Glutamatergic neuron (in vitro differentiated cells): ENCODE results near the gene SLC66A2. TPM values are rescaled to one million over a fixed set of nuclear protein-coding genes. Genes with fewer than 3 reads are reported as not detected.

Experiments
- DNase-seq: peaks from one replicate; pipeline ENCODE4 v3.0.0; 2022
- H3K27ac Mint-ChIP-seq: one replicate; pipeline ENCODE4 v1.8.0; 2020; ENCODE audit warnings: mild to moderate bottlenecking, mixed read lengths, inconsistent platforms; ENCODE audit not compliant: unreplicated experiment
- H3K27me3 Mint-ChIP-seq: one replicate; pipeline ENCODE4 v1.8.0; 2020; ENCODE audit warnings: mild to moderate bottlenecking, moderate library complexity, mixed read lengths, inconsistent platforms; ENCODE audit not compliant: unreplicated experiment
- H3K36me3 Mint-ChIP-seq: one replicate; pipeline ENCODE4 v1.8.0; 2020; ENCODE audit warnings: mild to moderate bottlenecking, mixed read lengths, inconsistent platforms; ENCODE audit not compliant: unreplicated experiment
- H3K4me1 Mint-ChIP-seq: one replicate; pipeline ENCODE4 v1.8.0; 2020; ENCODE audit warnings: mild to moderate bottlenecking, low read depth, mixed read lengths, inconsistent platforms; ENCODE audit not compliant: unreplicated experiment
- H3K4me3 Mint-ChIP-seq: one replicate; pipeline ENCODE4 v1.8.0; 2020; ENCODE audit warnings: mild to moderate bottlenecking, mixed read lengths, inconsistent platforms; ENCODE audit not compliant: unreplicated experiment
- H3K9me3 Mint-ChIP-seq: one replicate; pipeline ENCODE4 v1.8.0; 2020; ENCODE audit warnings: mild to moderate bottlenecking, moderate library complexity, mixed read lengths, inconsistent platforms; ENCODE audit not compliant: unreplicated experiment
- total RNA-seq: library from RNA; stranded (reverse); fragmentation: NEBNext Ultra II Directional; extraction: Animal tissue kit (Norgen Biotek cat#: 25700); gene quantifications from one replicate; pipeline ENCODE4 v1.2.1, GENCODE V29; 2021; ENCODE audit not compliant: unreplicated experiment
- TF ChIP-seq, protein P1 (sequence below): fragments of 200-600 bp; sonication (generic); IDR thresholded peaks from one replicate; pipeline ENCODE4 v1.5.0; 2021; ENCODE audit not compliant: partially characterized antibody, unreplicated experiment

The SLC66A2 gene
- total RNA-seq, 1 donor from 2014 or later: 56.6 TPM

DNA sequence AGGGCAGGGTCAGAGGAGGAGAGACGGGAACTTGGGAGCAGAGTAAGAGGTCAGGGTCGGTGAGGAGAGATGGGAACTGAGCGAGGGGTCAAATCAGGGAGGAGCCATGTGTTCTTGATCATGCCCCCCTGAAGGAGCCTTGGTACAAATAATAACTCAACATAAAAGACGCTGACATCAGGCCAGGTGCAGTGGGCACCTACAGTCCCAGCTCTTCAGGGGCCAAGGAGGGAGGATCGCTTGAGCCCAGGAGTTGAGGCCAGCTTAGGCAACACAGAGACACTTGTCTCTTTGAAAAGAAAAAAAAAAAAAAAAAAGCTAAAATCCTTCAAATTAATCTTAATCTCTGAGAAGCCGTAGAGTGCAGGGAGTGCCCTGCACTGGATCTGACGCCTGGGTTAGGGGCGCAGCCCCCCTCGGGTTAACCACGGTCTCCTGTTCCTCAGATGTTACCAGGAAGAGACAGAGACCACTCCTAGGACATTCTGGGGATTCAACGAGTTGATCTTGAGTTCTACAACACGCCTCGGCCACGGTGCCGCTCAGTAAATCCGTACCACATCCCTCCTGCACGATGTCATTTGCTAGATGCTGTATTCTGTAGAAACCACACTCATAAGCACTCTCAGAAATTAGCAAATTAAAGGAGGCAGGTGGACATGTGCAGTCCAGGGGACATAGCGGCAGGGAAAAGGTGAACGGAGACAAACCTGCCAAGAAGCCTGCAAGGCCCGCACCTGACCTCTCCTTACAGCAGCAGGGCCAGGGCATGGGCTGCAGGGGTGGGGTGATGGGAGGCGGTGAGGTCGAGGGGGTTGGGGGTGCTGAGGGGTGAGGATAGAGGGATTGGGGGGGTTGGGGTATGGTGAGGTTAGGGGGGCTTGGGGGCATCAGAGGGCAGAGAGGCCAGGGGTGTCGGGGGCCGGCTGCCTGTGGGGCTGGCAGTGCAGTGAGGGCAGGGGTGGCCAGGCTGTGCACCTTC lies 29.2 kb downstream of the SLC66A2 start:
- TF ChIP-seq, protein P1, sequence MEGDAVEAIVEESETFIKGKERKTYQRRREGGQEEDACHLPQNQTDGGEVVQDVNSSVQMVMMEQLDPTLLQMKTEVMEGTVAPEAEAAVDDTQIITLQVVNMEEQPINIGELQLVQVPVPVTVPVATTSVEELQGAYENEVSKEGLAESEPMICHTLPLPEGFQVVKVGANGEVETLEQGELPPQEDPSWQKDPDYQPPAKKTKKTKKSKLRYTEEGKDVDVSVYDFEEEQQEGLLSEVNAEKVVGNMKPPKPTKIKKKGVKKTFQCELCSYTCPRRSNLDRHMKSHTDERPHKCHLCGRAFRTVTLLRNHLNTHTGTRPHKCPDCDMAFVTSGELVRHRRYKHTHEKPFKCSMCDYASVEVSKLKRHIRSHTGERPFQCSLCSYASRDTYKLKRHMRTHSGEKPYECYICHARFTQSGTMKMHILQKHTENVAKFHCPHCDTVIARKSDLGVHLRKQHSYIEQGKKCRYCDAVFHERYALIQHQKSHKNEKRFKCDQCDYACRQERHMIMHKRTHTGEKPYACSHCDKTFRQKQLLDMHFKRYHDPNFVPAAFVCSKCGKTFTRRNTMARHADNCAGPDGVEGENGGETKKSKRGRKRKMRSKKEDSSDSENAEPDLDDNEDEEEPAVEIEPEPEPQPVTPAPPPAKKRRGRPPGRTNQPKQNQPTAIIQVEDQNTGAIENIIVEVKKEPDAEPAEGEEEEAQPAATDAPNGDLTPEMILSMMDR: no peak
- Mint-ChIP-seq H3K27me3 (peaks cover 3% of the 10 kb centered on the region), H3K36me3 (no peaks in the 10 kb centered on the region), H3K27ac (no peak overlapping the region), H3K4me3 (no peak overlapping the region), H3K9me3 (peaks cover 12% of the 10 kb centered on the region), H3K4me1 (peaks cover 15% of the 10 kb centered on the region)
- no peak for DNase-seq

GRCh38 chr18:79919089-79919488 lies 32.4 kb downstream of the SLC66A2 start:
- Mint-ChIP-seq H3K4me3 (no peak overlapping the region), H3K4me1 (no peaks in the 10 kb centered on the region)

GRCh38 chr18:79918615-79919011 lies 32.8 kb downstream of the SLC66A2 start:
- TF ChIP-seq, protein P1: no peak
- Mint-ChIP-seq H3K36me3 (peaks cover 18% of the 10 kb centered on the region), H3K27me3 (peaks cover 9% of the 10 kb centered on the region), H3K27ac (no peak overlapping the region), H3K9me3 (peaks cover 14% of the 10 kb centered on the region), H3K4me1 (no peaks in the 10 kb centered on the region), H3K4me3 (no peak overlapping the region)
- no peak for DNase-seq

More at GRCh38 chr18:79919089-79919488, 32.4 kb downstream of the SLC66A2 start:
- peaks cover 14% of the 10 kb centered on the region for H3K9me3 Mint-ChIP-seq
- no peak for DNase-seq
- TF ChIP-seq, protein P1: no peak
- peaks cover 8% of the 10 kb centered on the region for H3K27me3 Mint-ChIP-seq
- H3K27ac Mint-ChIP-seq: no peak overlapping the region
- peaks cover 18% of the 10 kb centered on the region for H3K36me3 Mint-ChIP-seq

DNA sequence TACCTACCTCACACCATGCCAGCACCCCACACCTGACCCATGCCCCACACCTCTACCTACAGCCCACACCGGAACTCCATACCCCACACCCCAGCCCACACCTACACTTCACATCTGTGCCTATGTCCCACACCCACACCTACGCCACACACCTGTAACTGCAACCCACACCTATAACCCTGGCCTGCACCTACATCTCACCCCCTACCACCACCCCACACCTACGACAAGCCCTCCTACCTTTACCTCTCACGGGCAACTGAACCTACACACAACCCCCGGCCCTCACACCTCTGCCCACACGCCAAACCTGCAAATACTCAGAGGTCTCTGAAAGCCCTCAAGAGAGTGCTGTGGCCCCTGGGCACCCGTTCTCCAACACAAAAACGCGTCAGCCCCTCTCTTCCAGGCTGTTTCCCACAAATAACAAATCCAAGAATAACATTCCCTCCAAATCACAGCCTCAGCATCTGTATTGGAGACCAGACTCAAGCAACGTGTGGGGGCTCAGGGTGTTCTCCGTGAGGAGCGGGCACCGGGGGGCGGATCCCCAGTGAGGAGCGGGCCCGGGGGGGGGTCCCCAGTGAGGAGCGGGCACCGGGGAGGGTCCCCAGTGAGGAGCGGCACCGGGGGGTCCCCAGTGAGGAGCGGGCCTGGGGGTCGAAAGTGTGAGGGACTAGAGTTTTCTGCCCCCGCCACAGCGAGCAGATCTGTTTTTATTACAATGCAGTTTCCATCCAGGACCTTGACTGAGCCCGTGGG lies 33.4 kb downstream of the SLC66A2 start:
- Mint-ChIP-seq H3K4me1 (peaks cover 2% of the 10 kb centered on the region), H3K27me3 (peaks cover 13% of the 10 kb centered on the region), H3K4me3 (no peak overlapping the region), H3K27ac (no peak overlapping the region), H3K9me3 (peaks cover 15% of the 10 kb centered on the region), H3K36me3 (peaks cover 18% of the 10 kb centered on the region)
- TF ChIP-seq, protein P1: no peak
- no peak for DNase-seq
